Progenitor cell of endocrine pancreas (in vitro differentiated cells): ENCODE results near the gene CACHD1. TPM values are rescaled to one million over a fixed set of nuclear protein-coding genes. Genes with fewer than 3 reads are reported as not detected.
"Not testable (repeated sequence)": the region's sequence is repeated elsewhere in the genome, so short reads cannot be mapped to it uniquely, and the experiment has no call there.

Source experiments
- DNase-seq: peaks from one replicate; pipeline ENCODE4 v3.0.0; 2021; ENCODE audit warnings: low spot score; ENCODE audit not compliant: unreplicated experiment
- H3K27ac Mint-ChIP-seq: 2 replicates; pipeline ENCODE4 v1.8.0; 2021; ENCODE audit warnings: mild to moderate bottlenecking, moderate library complexity, mixed read lengths
- H3K27me3 Mint-ChIP-seq: 2 replicates; pipeline ENCODE4 v1.8.0; 2021; ENCODE audit warnings: mixed read lengths
- H3K36me3 Mint-ChIP-seq: 2 replicates; pipeline ENCODE4 v1.8.0; 2022; ENCODE audit warnings: mixed read lengths; ENCODE audit not compliant: insufficient read depth
- H3K4me1 Mint-ChIP-seq: 2 replicates; pipeline ENCODE4 v1.8.0; 2021; ENCODE audit warnings: low read depth, mixed read lengths
- H3K4me3 Mint-ChIP-seq: 2 replicates; pipeline ENCODE4 v1.8.0; 2021; ENCODE audit warnings: low read depth, mild to moderate bottlenecking, moderate library complexity, mixed read lengths
- H3K9me3 Mint-ChIP-seq: 2 replicates; pipeline ENCODE4 v1.8.0; 2021; ENCODE audit warnings: low read depth, mixed read lengths
- CTCF ChIP-seq: fragments of 200-600 bp; sonication (generic); IDR thresholded peaks from one replicate; pipeline ENCODE4 v1.5.0; 2021; ENCODE audit warnings: antibody characterized with exemption, mild to moderate bottlenecking; ENCODE audit not compliant: unreplicated experiment
- total RNA-seq: library from RNA; stranded (reverse); gene quantifications from 2 replicates; pipeline ENCODE4 v1.2.1, GENCODE V29; 2021

CACHD1 gene
- total RNA-seq, 1 donor from 2014 or later, result 36.0 TPM

DNA sequence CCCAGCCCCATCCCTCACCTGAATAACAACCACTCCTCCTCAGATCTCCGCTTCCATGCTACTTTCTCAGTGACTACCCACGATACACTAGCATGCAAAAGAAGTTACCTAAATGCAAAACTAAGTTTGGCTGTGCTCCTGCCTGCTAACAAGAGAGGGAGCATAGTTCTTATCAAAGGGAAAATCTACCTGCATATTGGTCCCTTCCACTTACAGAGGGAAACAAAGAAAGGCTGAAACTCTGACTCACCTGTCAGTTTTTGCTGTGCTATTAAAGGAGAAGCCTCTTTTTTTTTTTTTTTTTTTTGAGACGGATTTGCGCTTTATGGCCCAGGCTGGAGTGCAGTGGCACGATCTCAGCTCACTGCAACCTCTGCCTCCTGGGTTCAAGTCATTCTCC, 231.1 kb downstream of the CACHD1 start:
- H3K27ac Mint-ChIP-seq, result peak overlapping the region; percentile 78
- no peaks in the 10 kb centered on the region for H3K36me3 Mint-ChIP-seq
- TF ChIP-seq CTCF, result no peak

DNA sequence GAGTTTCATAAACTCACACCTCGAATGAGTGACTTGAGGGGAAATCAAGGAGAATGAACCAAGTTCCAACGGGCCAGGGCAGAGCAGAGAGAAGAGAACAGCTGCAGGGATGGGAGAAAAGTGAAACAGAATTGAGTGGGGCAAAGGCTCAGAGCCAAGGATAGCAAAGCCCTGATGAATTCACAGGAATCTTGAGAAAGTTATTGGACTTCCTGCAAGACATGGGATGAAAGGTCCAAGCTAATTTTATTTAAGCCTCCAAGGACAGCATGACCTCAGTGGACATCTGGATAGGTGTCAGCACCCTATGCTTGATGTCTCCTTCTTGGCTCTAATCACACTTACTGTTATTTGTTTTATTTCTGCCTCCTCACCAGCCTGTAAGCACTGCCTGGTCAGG, 232.0 kb downstream of the CACHD1 start:
- no peaks in the 10 kb centered on the region for H3K9me3 Mint-ChIP-seq
- no peaks in the 10 kb centered on the region for H3K36me3 Mint-ChIP-seq
- no peak for DNase-seq
- no peaks in the 10 kb centered on the region for H3K4me1 Mint-ChIP-seq
- H3K27me3 Mint-ChIP-seq, result peaks cover 14% of the 10 kb centered on the region
- H3K27ac Mint-ChIP-seq, result no peak overlapping the region
- no peak for TF ChIP-seq CTCF
- H3K4me3 Mint-ChIP-seq, result no peak overlapping the region

More for the DNA sequence above, 231.1 kb downstream of the CACHD1 start:
- Mint-ChIP-seq H3K4me3 (no peak overlapping the region), H3K27me3 (peaks cover 14% of the 10 kb centered on the region), H3K4me1 (no peaks in the 10 kb centered on the region), H3K9me3 (no peaks in the 10 kb centered on the region)
- DNase-seq, result no peak

GRCh38 chr1:64702670-64703069, 232.7 kb downstream of the CACHD1 start:
- H3K27ac Mint-ChIP-seq, H3K4me3 Mint-ChIP-seq, H3K9me3 Mint-ChIP-seq, H3K4me1 Mint-ChIP-seq, DNase-seq, H3K36me3 Mint-ChIP-seq: not testable (repeated sequence)
- H3K27me3 Mint-ChIP-seq, result peaks cover 14% of the 10 kb centered on the region

DNA sequence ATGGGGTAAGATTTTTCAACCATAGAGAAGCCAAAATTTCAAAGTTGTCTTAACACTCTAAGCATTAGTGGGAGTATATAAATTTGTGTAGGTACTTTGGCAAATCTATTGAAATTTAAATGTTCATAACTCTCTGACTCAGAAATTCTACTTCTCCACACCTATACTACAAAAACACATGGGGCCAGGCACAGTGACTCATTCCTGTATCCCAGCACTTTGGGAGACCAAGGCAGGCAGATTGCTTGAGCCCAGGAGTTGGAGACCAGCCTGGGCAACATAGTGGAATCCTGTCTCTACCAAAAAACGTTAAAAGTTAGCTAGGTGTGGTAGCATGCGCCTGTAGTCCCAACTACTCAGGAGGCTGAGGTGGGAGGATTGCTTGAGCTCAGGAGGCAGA, 233.7 kb downstream of the CACHD1 start:
- H3K27ac Mint-ChIP-seq, result no peak overlapping the region

GRCh38 chr1:64705591-64705990, 235.7 kb downstream of the CACHD1 start:
- H3K27ac Mint-ChIP-seq, result no peak overlapping the region
- H3K27me3 Mint-ChIP-seq, result peaks cover 7% of the 10 kb centered on the region
- H3K4me1 Mint-ChIP-seq, result no peaks in the 10 kb centered on the region
- DNase-seq, result no peak
- TF ChIP-seq CTCF, result no peak
- H3K36me3 Mint-ChIP-seq, result no peaks in the 10 kb centered on the region
- H3K9me3 Mint-ChIP-seq, result no peaks in the 10 kb centered on the region
- no peak overlapping the region for H3K4me3 Mint-ChIP-seq

More for the DNA sequence above, 233.7 kb downstream of the CACHD1 start:
- Mint-ChIP-seq H3K4me1 (no peaks in the 10 kb centered on the region), H3K27me3 (peaks cover 14% of the 10 kb centered on the region), H3K36me3 (no peaks in the 10 kb centered on the region), H3K9me3 (no peaks in the 10 kb centered on the region), H3K4me3 (no peak overlapping the region)
- TF ChIP-seq CTCF, result no peak
- no peak for DNase-seq

- Mint-ChIP-seq H3K27me3 (no peaks in the 10 kb centered on the region), H3K27ac (no peak overlapping the region), H3K4me3 (no peak overlapping the region), H3K9me3 (no peaks in the 10 kb centered on the region), H3K36me3 (no peaks in the 10 kb centered on the region), H3K4me1 (no peaks in the 10 kb centered on the region)
- DNase-seq, result no peak
- TF ChIP-seq CTCF, result no peak
Measured at GRCh38 chr1:64711266-64711665, 241.3 kb downstream of the CACHD1 start.
